ENCODE results near the gene XRCC5. TPM values are rescaled to one million over a fixed set of nuclear protein-coding genes. Genes with fewer than 3 reads are reported as not detected.
"Not testable (repeated sequence)": the region's sequence is repeated elsewhere in the genome, so short reads cannot be mapped to it uniquely, and the experiment has no call there.

The XRCC5 gene
- polyA plus RNA-seq, 5 donors: 229 to 380 (median 295) TPM

DNA sequence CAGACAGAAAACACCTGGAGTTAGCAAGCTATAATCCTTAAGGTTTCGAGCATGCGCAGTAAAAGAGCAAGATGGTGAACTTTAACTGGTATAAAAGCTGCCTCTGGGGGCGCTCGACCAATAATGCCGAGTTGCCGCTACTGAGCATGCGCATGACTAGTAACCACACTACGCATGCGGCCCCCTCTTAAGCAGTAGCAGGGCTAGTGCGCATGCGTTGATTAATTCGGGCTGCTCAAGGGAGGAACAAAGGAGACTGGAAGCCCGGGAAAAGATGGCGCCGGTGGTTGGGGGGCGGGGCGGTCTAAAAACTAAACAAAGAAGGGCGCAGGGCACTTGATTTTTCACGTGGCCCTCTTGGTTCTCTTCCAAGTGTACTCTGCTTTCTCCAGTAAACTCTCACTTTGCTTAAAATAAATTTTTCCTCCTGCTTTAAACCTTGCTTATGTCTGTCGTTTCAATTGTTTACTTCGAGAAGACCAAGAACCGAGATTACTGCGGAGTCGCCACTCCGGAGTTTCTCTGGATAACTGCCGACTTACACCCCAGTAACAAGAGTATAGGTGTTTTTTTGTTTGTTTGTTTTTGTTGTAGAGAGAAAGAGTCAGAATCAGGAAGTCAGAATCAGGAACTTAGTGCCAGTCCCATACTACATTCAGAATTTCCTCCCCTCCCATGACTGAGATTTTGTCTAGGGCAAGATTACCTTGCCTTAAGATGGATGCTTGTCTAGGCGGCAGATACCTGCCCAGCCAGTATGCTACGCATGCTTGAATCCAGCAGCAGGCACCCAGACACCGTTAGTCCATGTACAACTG lies 5.8 kb downstream of the XRCC5 start:
- peak; percentile 98 to 99 for DNase-seq

DNA sequence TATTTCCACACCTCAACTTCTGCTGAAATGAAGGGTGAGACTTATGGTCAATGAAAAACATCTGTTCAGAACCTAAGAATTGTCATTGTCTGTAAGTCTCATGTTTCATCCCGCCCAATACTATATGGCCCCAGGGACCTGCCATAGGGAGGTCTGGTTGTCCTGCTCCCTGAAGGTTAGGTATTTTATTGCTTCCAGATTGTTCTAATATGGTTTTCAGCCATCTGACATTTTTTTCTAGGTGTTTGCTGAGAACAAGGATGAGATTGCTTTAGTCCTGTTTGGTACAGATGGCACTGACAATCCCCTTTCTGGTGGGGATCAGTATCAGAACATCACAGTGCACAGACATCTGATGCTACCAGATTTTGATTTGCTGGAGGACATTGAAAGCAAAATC lies 7.3 kb downstream of the XRCC5 start:
- DNase-seq: no peak

DNA sequence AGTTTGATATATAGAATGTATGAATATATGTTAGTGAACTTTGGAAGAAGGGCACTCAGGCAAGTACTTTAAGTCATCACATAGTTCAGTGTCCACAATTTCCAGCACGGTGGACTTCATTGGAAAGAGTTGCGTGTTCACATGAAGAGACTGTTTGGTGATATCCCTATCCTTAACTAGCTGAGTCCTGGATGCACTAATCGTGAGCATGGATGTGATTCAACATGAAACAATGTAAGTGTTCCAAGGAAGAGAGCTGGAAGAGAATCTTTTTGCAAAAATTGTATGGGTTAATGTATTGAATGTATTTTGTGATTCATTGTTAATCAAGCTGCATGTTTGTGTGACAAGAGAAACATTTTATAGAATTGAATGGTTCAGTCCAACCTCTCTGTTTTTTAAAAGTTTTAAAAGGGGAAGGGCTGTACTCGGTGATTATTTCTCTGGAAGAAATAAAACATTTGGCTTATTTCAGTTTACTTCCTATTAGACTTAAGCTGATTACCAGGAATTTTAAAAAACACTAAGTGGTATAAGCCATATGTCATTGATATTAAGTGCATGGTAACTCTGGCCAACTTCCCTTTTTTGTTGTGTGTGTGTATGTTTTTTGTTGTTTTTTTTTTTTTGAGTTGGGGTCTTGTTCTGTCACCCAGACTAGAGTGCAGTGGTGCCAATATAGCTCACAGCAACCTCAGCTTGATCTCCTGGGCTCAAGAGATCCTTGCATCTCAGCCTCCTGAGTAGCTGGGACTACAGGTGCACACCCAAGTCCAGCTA lies 8.6 kb downstream of the XRCC5 start:
- no peak for DNase-seq

DNA sequence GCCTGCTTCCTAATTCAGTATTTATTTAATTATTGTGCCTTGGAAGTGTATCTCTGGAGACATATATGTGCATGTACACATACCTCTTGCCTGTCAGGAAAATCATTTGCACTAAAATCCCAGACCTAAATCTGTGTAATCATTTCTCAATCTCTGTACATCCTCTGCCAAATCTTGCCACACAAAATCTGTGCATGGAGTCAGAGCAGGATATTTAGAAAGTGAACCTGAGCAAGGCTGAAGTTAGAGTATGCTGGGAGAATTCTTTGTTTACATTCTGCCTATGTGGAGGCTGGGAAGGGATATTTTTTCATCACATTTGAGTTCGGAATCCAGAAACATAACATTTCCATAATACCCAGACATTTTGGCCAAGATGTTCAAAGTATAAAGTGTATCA lies 9.3 kb downstream of the XRCC5 start:
- DNase-seq: no peak

DNA sequence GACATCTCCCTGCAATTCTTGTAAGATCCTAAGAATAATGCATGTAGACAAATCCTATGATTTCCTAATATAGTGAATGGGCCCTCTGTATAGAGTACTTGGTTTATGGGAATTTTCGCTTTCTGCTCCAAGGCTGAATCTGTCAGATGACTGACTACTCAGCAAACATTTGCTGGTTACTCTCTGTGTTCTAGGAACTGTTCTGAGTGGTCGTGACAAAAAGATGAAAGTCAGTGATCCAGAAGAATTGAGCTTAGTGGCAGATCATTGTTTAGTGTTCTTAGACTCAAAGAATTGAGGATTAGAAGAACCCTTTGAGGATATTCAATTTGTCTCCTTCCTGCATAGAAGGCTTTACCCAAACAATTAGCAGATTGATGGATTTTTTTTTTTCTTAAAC lies 10.0 kb downstream of the XRCC5 start:
- DNase-seq: no peak

GRCh38 chr2:216119986-216120385 lies 10.8 kb downstream of the XRCC5 start:
- DNase-seq: no peak

GRCh38 chr2:216121255-216121654 lies 12.1 kb downstream of the XRCC5 start:
- DNase-seq: no peak

DNA sequence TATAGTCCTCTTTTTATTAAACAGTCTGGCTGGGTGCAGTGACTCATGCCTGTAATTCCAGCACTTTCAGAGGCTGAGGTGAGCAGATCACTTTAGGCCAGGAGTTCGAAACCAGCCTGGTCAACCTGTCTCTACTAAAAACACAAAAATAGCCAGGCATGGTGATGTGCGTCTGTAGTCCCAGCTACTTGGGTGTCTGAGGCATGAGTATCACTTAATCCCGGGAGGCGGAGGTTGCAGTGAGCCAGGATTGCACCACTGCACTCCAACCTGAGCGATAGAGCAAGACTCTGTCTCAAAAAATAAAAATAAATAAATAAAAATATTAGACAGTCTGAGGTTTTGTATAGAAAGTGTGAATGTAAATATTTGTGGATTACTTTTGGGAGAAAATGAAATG lies 17.8 kb downstream of the XRCC5 start:
- DNase-seq: no peak

DNA sequence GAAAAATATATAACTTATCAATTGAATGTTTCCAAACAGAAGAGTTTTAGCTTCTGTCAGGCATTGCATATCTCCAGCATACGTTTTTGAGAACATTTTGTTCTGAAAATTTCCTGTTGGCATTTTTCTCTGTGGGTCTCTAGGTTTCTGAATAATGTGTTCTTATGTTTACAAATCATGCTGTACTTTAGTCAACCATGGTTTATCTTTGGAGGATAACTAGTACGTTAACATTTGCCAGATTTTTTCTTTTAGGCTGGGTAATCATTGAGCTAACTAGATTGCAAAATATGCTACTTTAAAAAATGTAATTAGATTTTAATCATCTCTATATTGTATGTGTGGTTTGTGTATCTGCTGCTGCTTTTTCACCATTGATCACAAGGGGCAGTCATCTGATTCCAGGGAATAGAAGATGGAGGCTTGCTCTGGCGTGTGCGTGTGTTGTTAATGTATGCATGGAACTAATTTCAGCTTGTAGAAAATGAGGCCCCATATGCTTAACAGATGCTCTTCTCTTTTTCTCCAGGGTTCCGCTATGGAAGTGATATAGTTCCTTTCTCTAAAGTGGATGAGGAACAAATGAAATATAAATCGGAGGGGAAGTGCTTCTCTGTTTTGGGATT lies 21.3 kb downstream of the XRCC5 start:
- DNase-seq: no peak

GRCh38 chr2:216131175-216131926 lies 22.2 kb downstream of the XRCC5 start:
- no peak for DNase-seq

DNA sequence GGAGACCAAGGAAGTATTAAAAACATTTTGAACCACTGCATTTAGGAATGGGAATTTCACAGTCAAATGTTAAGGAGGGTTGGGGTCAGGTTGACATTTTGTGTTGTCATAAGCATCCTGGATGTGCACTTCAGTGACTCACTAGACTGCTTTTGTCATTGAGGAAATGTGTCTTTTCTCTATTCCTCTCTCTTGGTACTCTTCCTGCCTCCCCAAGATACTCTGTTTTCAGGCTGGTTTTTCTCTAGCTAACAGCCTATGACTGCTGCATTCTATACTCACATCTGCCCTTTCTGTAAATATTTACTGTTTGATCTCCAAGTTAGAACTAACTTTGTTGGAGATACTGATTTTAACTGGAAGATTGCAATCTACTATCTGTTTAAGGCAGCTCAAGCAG lies 23.4 kb downstream of the XRCC5 start:
- DNase-seq: no peak

GRCh38 chr2:216133397-216133796 lies 24.2 kb downstream of the XRCC5 start:
- DNase-seq: no peak

- no peak for DNase-seq
Observed at GRCh38 chr2:216134958-216135541, 25.9 kb downstream of the XRCC5 start.

DNA sequence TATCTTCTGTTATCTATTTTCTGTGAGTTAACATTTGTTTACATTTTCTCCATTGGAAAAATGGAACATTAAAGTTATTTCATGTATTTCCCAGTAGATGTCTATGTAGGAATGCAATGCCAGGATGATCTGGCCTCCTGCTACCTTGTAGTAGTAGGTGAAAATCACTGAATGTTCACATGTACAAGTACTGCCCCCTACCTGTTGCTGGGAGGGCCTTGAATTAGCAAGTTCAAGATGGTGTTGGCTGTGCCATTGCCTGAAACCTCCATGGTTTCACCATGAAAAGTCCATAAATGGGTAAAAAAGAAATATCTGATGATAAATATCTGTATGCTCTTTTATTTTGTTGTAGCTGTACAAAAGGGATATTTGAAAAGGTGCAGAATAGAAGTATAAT lies 30.7 kb downstream of the XRCC5 start:
- no peak for DNase-seq

DNA sequence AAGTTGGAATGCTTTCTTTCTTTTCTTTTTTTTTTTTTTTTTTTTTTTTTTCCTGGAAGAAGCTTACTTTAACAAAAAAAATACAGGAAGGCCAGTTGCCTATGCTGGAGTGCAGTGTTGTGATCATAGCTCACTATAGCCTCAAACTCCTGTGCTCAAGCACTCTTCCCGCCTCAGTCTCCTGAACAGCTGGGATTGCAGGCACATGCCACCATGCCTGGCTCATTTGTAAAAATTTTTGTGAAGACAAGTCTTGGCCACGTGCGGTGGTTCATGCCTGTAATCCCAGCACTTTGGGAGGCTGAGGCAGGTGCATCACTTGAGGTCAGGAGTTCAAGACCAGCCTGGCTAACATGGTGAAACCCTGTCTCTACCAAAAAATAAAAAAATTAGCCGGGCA lies 32.4 kb downstream of the XRCC5 start:
- DNase-seq: not testable (repeated sequence)

GRCh38 chr2:216142540-216142939 lies 33.4 kb downstream of the XRCC5 start:
- DNase-seq: no peak

GRCh38 chr2:216144372-216144771 lies 35.2 kb downstream of the XRCC5 start:
- no peak for DNase-seq

GRCh38 chr2:216144857-216145256 lies 35.7 kb downstream of the XRCC5 start:
- DNase-seq: no peak

- no peak for DNase-seq
Observed at GRCh38 chr2:216146573-216146972, 37.4 kb downstream of the XRCC5 start.

DNA sequence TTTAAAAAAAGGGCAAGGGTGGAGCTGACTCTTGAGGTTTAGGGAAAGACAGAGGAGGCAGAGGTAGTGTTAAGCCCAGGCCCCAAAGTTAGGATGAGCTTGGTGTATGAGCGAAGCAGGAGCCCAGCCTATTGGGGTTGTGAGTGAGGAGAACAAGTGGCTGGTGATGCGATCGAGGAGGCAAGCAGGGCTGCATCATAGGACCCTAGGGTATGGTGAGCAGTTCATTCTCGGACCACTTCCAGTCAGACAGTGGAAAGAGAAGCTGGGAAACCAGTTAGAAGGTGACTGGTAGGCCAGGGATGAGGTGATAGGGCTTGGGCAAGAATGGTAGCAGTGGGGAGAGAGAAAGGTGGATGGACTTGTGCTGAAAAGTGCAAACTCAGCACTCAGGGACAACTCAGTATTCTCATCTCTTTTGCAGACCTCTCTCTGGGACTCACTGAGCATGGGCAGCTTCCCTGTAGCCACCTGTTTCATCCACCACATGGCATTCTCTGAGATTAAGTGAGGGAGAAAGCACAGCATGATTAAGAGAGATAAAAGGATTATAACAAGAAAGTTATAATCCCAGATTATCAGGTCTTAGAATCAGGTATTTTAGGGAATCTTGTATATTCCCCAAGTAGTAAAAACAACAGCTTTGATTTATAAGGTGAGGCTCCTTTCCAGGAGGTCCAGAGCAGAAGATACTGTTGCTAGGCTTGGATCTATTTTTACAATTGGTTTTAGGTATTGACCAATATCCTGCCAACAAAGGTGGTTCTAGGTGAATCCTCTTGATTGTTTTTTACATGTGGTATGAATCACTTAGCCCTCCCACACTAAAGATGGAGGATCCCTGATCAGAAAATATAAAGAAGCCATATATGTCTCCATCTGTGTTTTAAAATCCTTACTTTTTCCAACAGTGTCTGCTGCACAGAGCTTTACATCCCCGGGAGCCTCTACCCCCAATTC lies 38.3 kb downstream of the XRCC5 start:
- no peak for DNase-seq
